Stimulated activated CD4-positive, alpha-beta T cell treated with anti-CD3 and anti-CD28 coated beads, Interleukin-4, amount 100 ng/mL, for 48 hours (primary cell): ENCODE data around the gene RPL29.
A peak's percentile ranks its signal among the peaks of the same experiment; 100 is the strongest.
"Not testable (repeated sequence)": the region's sequence is repeated elsewhere in the genome, so short reads cannot be mapped to it uniquely, and the experiment has no call there.

ENCODE experiments used
- DNase-seq, 2 donors: peaks; one replicate each; pipeline ENCODE4 v3.0.0-alpha.2; 2020; ENCODE audit warnings: low read depth in 2 of 2

Gene RPL29

DNA sequence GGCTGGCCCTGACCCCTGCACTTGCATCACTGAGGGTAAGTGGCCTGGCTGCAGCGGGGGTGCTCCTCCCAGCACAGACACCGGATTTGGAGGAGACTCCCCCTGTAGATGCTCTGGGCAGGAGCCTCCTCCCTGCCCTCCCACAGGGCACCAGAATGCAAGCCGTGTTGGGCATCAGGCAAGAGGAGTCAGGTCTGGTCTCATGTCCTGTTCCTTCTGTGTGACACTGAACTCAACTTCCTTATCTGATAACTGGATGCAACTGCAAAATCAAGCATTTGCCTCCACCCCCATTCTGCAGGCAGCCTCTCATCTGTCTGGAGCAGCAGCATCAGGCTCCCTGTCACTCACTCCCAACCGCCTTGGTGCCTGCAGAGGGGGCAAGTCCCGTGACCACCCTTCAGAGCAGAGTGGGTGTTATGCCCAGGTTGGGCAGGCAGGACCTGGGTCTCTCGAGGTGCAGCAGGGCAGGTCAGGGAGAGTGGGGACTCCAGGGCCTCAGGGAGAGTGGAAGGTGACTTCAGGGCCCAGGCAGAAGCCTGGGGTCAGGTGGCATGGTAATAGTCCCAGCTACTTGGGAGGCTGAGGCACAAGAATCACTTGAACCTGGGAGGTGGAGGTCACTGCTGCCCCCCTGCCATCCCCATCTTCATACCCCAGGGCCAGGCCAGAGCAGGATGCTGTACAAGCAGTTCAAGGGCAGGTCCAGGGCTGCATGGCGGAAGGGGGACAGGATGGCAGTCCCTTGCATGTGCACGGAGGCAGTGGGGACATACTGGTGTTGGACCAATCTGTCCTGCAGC is 10.5 kb upstream of the RPL29 start:
- DNase-seq, result no peak

DNA sequence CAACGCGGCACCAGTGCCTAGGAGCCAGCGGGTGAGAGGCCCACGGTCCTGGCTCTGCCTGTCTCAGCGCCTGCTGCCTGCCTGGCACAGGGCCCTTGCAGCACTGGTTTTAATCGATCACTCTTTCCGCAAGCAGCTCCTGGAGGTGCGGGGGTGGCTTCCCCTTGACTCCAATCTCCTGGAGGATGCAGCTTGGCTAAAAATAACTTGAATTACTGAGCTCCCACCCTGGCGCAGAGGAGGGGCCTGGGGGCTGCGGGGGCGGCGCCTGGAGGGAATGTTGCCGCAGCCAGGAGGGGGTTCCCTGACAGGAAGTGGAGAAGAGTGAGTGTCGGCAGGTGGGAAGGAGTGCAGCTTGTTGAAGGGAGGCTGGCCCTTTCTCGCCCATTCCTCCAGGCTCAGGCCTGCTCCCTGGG is 9.9 kb upstream of the RPL29 start:
- DNase-seq, result no peak

DNA sequence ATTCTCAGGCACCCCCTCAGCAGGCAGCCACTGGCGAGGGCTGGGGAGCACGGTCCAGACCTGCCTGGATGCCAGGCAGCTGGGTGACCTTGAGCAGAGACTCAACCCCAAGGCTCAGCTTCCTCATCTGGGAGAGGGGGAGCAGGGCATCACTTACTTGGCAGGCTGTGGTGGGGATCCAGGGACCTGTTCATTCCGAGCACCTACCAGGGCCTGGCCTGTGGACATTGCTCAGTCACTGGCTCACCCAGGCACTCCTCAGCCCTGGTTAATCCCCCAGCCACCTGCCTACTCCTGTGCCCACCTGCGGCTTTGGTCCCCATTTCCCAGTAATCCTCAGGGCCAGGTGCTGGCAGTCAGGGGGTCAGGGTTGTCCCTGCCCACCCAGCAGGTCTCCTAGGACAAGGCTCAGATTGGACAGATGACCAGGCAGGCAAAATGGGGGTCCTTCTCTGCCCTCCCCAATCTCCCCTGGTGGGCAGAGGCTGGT is 9.3 kb upstream of the RPL29 start:
- DNase-seq, result no peak

DNA sequence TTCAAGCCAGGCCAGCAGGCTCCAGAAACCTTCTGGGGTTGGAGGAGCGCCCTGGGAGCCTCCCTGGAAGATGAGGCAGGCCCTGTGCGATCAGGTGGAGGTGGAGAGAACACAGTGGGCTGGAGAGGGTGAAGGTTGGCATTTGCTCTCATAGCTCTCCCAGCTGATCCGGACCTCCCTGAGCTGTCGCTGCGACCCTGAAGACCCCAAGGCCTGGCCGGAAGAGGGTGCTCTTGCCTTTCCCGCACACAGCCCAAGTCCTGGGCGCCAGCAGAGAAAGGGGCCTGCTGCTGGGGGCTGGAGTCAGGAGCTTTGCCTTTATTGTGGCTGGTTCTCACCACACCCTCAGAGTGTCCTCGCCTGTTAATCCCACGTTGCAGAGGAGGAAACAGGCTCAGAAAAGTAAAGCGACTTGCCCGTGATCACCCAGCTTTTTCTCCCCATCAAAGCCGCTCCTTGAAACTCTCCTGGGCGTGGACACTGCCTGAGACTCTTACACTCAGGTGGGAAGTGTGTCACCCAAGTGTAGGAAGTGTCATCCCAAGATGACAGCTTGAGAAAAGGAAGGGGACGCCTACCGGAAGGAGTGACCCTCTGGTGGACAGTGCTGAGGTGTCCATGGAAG is 8.6 kb upstream of the RPL29 start:
- DNase-seq, result no peak

DNA sequence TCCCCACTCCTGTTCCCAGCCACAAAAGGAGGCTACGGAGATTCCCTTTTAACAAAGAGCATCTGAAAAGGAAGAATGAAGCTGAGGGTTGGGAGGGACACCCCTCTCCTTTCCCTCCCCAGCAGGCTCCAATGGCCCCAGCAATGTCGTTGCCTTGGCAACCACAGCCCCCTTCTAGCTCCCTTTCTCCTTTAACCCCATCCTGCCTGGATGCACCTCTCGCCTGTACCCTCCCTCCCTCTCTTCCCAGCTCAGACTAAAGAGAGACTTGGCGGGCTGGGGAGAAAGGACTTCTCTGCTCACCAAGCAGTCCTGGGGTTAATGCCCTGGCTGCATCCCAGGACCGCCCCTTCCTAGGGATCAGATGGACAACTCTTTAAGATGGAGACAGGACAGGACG is 7.1 kb upstream of the RPL29 start:
- no peak for DNase-seq

DNA sequence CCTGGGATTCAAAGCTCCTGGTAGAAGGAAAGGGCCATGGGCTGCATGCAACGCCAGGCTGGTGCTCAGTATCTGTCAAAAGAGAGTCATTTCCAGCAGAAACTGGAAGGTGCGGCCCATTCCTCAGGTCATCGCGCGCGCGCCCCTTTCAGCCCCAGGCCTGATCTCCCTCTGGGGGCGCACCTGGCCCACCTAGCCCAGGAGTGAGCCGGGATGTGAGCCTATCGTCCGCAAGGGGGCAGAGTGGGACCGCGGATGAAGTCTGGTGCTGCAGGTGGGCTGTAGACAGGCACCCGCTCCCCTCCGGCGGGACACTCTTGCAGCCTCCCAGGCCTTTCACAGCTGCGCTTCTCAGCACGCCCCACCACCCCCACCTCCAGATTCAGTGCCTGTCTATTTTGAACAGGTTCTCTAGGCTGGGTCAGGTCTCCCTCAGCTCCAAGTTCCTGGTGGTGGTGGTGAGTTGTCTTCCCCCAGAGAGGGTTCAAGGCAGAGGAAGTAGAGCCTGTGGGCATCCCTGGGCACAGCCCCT is 5.8 kb upstream of the RPL29 start:
- peak; percentile 77 to 79 for DNase-seq

DNA sequence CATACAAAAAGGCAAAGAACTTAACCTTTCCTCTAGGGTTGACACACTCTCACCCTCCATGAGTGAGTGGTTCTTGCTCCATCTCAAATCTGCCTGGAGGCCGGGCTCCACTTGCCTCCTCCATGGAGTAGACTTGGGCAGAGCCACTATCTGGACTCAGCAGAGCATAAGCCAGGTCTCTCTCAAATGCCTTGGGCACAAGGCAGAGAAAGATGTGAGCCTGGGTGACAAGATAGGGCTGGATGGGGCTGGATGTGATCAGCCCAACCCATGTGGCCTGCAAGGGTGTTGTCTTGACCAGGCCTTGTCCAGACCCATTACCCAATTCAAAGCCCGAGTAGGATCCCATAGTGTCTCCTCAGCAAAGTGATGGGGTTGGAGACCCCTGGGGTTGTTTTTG is 4.2 kb upstream of the RPL29 start:
- DNase-seq, result no peak

DNA sequence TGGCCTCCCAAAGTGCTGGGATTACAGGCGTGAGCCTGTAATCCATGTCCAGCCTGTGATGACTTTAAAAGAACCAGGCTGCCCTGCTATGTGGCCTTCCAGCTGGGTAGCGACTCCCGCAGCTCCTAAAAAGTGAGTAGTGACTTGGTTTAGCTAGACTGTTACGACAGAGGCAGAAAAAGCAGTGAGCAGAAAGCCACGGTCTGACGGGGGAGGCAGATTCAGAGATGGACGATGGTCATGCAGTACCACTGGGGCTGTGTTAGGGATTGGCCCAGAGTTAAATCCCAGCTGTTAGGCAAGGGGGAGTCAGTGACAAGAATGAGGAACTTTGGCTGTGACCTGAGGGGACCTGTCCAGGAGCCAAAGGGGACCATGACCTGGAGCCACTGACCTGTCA is 3.1 kb upstream of the RPL29 start:
- no peak for DNase-seq

DNA sequence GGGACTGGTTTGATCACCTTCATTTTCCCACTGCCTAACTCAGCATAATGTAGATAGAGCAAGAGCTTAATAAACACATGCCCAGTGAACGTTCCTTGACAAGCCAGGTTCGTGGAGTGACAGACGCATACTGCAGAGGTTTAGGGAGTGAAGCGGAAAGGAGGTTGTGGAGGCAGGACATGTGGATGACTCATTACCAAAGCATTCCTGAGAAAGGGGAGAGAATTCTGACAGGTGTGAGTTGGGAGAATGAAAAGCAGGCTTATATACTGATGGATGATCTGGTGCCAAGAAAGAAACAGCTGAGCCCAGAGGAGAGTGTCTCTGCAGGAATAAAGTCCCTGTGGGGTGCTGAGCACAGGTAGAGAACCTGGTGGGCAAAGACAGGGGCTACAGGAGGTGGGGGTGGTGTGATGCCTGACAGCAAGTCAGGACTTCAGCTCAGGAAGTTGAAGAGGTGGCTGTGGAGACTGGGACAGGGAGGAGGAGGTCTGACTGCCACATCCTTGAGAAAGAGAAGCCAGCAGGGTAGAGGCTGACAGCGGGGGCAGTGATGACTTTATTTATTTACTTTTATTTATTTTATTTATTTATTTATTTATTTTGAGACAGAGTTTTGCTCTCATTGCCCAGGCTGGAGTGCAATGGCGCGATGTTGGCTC is 2.4 kb upstream of the RPL29 start:
- DNase-seq, result no peak

DNA sequence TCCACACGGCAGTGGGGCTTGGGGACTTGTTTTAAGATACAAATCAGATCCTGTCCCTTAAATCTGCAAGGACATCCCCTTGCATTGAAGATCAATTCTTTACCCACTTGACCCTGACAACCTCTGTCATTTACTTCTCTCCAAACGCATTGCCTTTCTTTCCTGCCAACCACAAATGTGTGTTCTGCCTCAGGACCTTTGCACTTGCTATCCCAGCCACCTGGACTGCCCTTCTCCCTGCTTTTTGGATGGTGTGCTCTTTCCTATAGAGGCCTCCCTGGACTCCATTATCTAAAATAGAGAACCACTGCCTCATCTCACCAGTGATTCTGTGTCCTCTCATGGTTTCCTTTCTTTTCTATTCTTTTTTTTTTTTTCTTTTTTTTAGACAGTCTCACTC is 1.5 kb upstream of the RPL29 start:
- no peak for DNase-seq

DNA sequence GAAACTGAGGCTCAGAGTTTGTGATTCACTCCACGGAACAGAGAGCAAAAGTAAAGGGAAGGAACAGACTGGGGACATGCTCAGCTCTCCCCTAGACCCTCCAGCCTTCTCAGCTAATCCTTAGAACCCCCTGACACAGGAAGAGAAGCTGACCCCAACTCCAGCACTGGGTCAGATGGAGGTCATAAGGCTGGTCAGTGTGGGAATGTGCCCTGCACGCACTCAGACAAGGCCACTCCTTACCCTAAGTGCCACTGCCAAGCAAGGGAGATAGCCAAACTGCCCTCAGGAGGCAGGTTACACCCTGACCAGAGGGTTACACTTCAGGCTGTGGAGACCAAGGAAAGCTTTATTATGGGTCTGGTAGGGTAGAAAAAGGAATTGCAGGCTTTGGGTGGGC is 1.2 kb downstream of the RPL29 start:
- no peak for DNase-seq

DNA sequence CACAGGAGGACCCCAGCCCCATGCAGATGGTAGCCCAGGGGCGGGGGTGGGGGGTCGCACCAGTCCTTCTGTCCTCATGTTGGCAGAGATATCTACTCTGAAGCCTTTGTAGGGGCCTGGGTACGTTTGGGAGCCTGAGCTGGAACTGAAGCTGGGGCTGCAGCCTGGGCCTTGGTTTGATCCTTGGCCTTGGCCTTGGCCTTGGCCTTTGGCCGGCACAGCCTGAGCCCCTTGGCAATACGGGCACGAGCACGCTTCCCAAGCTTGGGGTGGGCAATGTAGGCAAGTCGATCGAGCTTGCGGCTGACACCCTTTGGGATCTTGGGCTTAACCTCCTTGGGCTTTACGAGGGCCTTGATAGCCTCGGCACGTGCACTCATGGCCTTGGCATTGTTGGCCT is 2.0 kb downstream of the RPL29 start:
- DNase-seq, result not testable (repeated sequence)

DNA sequence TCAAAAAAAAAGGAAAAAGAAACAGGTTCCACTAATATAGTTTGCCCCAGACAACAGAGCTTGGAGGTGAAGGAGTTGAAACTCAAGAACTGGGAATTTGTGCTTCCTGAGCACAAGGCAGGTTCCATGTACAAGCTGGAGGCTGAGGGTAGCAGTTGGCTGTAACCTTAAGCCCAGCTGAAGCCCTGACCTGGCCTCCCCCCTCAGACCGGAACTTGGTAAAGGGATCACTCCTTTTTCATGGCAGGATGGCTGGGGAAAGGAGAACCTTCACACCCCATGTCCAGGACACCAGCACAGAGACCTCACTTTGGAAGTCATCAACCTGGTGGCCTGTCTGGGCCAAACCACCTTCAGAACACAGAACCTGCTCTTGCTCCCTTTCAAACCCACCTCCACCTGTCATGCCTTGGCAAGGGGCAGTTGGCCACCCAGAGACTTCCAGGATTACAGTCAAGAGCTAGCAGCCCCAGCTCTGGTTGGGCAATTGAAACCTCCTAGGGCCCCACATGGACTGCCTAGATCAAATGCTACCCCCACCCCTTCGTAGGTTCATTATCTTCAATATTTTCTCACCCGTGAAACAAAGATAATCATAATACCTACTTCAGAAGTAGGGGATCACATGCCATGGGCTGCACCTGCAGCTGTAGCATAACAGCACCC is 3.5 kb downstream of the RPL29 start:
- no peak for DNase-seq

DNA sequence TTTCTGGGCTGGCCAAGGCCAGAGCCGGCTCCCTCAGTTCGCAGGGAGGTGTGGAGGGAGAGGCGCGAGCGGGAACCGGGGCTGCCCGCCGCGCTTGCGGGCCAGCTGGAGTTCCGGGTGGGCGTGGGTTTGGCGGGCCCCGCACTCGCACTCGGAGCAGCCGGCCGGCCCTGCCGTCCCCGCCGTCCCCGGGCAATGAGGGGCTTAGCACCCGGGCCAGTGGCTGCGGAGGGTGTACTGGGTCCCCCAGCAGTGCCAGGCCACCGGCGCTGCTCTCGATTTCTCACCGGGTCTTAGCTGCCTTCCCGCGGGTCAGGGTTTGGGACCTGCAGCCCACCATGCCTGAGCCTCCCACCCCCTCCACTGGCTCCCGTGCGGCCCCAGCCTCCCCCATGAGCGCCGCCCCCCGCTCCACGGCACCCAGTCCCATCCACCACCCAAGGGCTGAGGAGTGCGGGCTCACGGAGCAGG is 5.2 kb downstream of the RPL29 start:
- not testable (repeated sequence) for DNase-seq

DNA sequence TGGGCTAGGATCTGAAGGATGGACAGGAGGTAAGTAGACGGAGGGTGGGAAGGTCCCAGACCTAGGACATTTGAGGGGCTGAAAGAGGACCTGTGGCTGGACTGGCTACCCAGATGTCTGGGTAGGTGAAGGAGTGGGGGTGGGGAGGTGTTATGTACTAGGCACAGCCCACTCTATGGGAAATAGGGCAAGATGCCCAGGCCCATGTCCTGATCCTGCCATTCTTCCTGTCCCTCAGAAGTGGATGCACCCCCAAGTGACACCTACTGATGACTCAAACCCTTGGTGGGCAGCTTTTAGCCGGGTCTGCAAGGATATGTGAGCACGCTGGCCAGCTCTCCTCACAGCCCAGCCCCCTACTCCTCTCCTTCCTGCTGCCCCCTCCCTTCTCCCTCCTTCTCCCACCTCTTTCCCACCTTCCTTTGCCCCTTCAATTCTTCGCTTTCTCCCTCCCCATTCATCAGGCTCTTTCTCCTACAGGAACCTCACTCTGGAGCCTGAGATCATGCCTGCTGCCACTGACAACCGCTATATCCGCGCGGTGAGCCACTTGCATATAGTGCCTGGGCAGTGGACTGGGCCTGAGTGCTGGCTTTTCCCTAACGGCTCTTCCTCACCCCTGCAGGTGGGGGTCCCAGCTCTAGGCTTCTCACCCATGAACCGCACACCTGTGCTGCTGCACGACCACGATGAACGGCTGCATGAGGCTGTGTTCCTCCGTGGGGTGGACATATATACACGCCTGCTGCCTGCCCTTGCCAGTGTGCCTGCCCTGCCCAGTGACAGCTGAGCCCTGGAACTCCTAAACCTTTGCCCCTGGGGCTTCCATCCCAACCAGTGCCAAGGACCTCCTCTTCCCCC is 7.2 kb downstream of the RPL29 start:
- DNase-seq, result no peak

DNA sequence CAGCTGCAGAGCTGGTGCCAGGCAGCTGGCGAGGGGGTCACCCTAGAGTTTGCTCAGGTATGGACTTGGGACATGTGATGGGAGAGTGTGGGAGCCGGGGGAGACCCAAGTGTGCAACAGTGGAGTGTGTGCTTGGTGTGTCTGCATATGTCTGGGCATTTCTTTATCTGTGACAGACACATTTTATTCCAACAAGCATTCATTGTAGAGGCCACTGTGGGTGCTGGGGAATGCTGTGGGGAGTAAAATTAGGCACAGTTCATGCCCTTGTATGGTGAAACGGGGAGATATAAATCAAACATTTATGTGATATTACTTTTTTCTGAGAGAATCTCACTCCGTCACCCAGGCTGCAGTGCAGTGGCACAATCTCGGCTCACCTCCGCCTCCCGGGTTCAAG is 8.1 kb downstream of the RPL29 start:
- DNase-seq, result no peak

DNA sequence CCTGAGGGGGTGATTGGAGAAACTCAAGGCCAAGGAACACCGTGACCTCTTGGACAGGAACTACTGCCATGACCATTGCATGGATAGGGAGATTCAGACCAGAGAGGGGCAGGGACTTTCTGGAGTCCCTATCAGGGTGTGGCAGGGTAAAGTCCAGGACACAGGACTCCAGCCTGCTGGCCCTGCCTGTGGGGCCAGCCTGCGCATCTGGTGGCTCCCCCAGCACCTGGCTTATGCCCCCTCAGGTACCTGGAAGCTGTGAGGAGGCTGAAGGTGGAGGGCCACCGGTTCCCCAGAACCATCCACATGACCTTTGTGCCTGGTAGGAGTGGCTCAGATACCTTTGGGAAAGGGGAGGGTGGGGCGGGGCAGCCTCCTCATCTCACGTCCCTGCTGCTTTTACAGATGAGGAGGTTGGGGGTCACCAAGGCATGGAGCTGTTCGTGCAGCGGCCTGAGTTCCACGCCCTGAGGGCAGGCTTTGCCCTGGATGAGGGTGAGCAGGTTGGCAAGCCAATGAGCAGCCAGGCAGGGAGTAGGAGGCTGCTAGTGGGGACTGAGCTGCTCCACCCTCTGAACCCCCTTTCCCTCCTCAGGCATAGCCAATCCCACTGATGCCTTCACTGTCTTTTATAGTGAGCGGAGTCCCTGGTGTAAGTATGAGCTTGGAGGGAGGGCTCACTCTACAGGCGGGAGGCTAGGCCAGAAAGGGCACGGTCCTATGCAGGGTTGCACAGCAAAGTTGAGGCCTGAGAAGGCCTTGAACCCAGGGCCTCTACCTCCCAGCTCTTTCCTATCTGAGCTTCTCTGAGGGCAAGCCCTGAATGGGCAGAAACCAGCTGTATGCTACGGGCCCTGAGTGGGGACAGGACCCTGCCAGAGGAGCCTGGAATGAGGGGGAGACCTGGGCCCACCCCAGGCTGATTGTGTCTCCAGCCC is 9.4 kb downstream of the RPL29 start:
- no peak for DNase-seq

DNA sequence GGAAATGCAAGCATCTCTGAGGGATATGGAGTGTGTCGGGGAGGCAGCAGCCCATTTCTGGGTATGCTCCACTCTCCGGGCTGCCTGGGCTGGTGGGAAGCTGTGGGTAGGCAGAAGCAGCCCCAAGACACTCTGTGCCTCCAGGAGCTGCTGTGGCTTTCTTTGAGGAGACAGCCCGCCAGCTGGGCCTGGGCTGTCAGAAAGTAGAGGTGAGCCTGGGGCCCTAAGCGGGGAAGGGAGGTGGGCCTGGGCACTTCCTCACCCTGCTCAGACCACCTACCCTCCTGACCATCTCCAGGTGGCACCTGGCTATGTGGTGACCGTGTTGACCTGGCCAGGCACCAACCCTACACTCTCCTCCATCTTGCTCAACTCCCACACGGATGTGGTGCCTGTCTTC is 10.6 kb downstream of the RPL29 start:
- no peak for DNase-seq

DNA sequence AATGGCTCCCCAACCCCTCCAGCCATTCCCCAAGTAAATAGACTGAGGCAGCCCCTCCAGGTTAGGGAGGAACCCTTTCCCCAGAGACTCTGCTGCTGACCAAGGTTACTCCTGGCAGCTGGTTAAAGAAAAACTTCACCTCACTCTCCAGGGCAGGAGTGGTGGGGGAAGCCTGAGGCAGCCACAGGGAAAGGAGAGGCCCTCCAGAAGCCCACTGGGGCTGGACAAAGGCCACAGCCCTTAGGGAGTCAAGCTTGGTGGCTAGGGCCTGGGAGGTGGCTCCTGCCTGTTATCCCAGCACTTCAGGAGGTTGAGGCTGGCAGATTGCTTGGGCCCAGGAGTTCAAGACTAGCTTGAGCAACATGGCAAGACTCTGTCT is 11.4 kb downstream of the RPL29 start:
- no peak for DNase-seq
